Iris pigment epithelial cell (primary cell): ENCODE data around the gene RBP5.
A peak's percentile ranks its signal among the peaks of the same experiment; 100 is the strongest.

Experiments used
- DNase-seq: peaks from one replicate; pipeline ENCODE4 v3.0.0-alpha.2; 2011; ENCODE audit warnings: low read depth

RBP5 gene

GRCh38 chr12:7101047-7101693 lies 27.5 kb downstream of the RBP5 start:
- DNase-seq: peak; percentile 30

- no peak for DNase-seq
Observed at GRCh38 chr12:7100239-7100638, 28.4 kb downstream of the RBP5 start.

GRCh38 chr12:7099290-7099996 lies 29.2 kb downstream of the RBP5 start:
- DNase-seq: no peak

- DNase-seq: no peak
Observed at GRCh38 chr12:7096979-7097378, 31.7 kb downstream of the RBP5 start.

- DNase-seq: no peak
Observed at GRCh38 chr12:7096006-7096932, 32.4 kb downstream of the RBP5 start.

- DNase-seq: peak; percentile 36
Observed at GRCh38 chr12:7093892-7094291, 34.8 kb downstream of the RBP5 start.

GRCh38 chr12:7093486-7093885 lies 35.2 kb downstream of the RBP5 start:
- DNase-seq: no peak

GRCh38 chr12:7092986-7093460 lies 35.7 kb downstream of the RBP5 start:
- no peak for DNase-seq

GRCh38 chr12:7092229-7092985 lies 36.3 kb downstream of the RBP5 start, which contains the start of gene C1R:
Gene C1R, minus strand, starts transcription at chr12:7092445. Its CDS starts 57 bp downstream, at chr12:7092388.
- peak; percentile 56 for DNase-seq

GRCh38 chr12:7091660-7092228 lies 36.9 kb downstream of the RBP5 start:
- no peak for DNase-seq

- DNase-seq: no peak
Observed at GRCh38 chr12:7091171-7091570, 37.5 kb downstream of the RBP5 start.

- peak; percentile 21 for DNase-seq
Observed at GRCh38 chr12:7090222-7090998, 38.3 kb downstream of the RBP5 start.

- no peak for DNase-seq
Observed at GRCh38 chr12:7089196-7089871, 39.4 kb downstream of the RBP5 start.

GRCh38 chr12:7083125-7083524 lies 45.6 kb downstream of the RBP5 start:
- no peak for DNase-seq

GRCh38 chr12:7081037-7081436 lies 47.7 kb downstream of the RBP5 start:
- DNase-seq: no peak

- peak; percentile 76 for DNase-seq
Observed at GRCh38 chr12:7079826-7080125, 48.9 kb downstream of the RBP5 start.

- no peak for DNase-seq
Observed at GRCh38 chr12:7078163-7078562, 50.5 kb downstream of the RBP5 start.

GRCh38 chr12:7076493-7076892 lies 52.2 kb downstream of the RBP5 start:
- no peak for DNase-seq

- DNase-seq: peak; percentile 68
Observed at GRCh38 chr12:7075939-7076338, 52.8 kb downstream of the RBP5 start.

GRCh38 chr12:7075518-7075917 lies 53.2 kb downstream of the RBP5 start:
- DNase-seq: peak; percentile 24
